ENCODE results near the gene NBPF20.
"Not testable (repeated sequence)": the region's sequence is repeated elsewhere in the genome, so short reads cannot be mapped to it uniquely, and the experiment has no call there.

GRCh38 chr1:145465405-145466144 lies 40.2 kb upstream of the NBPF20 start:
- not testable (repeated sequence) for TF ChIP-seq CTCF (IDR thresholded peaks at IDR 0.05; ENCODE audit: control extremely low read depth in 1 of 3, insufficient read depth in 1 of 3, low read depth in 1 of 3, low read length in 3 of 3); SP2 (IDR thresholded peaks at IDR 0.05; ENCODE audit: low read length); KDM5A (IDR thresholded peaks at IDR 0.05; ENCODE audit: low read length); SUZ12 (IDR thresholded peaks at IDR 0.05; ENCODE audit: low read length); EZH2 (IDR thresholded peaks at IDR 0.05; ENCODE audit: low read depth, low read length, severe bottlenecking); RAD21 (IDR thresholded peaks at IDR 0.05 in 1 of 2, conservative IDR thresholded peaks at IDR 0.05 in 1 of 2; ENCODE audit: low read depth in 2 of 2, low read length in 2 of 2); ZNF274 (IDR thresholded peaks at IDR 0.05; ENCODE audit: borderline replicate concordance, extremely low read depth, low read length); RBBP5 (IDR thresholded peaks at IDR 0.05; ENCODE audit: borderline replicate concordance, low read depth, low read length)
- TF ChIP-seq POLR2A (IDR thresholded peaks at IDR 0.05; ENCODE audit: control extremely low read depth in 1 of 2, low read depth in 2 of 2, low read length in 2 of 2) (peak; percentile 96 to 98), POLR2AphosphoS5 (IDR thresholded peaks at IDR 0.05; ENCODE audit: low read depth, low read length) (peak; percentile 98), POU5F1 (IDR thresholded peaks at IDR 0.05; ENCODE audit: low read depth, low read length) (0 out of 2 replicates have a peak, but pooled peaks have one; percentile 33), SP4 (IDR thresholded peaks at IDR 0.05; ENCODE audit: low read length) (peak; percentile 62; the same call in 1 of the 2 replicates), HDAC2 (IDR thresholded peaks at IDR 0.05; ENCODE audit: borderline replicate concordance in 1 of 2, low read depth in 2 of 2, low read length in 2 of 2) (peak in 1 of 2 experiments; percentile 63; a peak in 1 of 4 replicates)
